Measurements from ENCODE around the gene LCAT.

The LCAT gene

DNA sequence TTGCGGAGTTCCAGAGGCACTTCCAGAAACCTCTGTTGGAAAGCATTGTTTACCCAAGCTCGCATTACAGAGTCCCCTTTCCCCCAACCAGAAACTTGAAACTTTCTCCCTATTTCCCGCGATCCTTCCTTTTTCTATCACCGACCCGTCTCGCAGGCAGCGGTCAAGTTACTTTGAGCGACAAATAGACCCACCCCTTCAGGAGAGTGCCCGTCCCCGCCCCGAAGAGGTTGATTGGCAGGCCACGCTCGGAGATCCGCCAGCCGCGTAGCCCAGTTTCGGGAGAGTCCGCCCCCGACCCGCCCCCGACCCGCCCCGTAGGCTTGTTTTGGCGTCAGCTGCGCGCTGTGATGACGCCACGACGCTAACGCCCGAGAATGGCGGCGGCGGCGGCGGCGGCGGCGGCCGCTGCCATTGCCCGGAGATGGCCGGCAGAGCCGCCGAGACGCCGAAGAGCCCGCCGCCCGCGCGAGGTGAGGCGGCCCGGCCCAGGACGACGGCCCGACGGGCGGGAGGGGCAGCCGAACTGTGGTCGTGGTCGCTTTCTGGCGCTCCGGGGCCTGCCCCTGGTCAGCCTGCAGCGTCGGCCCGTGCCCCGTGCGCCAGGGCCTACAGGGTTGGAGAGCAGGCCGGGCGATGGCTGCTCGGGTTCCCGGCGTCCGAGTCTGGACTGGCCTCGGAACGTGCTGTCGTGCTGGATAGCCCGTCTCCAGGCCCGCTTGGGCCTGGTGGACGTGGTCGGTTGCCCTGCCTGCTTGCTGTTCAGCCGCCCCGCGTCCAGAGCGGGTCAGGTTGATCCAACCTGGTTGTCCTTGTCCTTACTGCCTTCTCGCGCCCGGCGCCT is 50.8 kb downstream of the LCAT start, which contains the start of gene PSKH1:
Gene PSKH1 (plus strand): TSS at position 356 of the 844 bp plus-strand sequence. CDS start 15,496 bp downstream, outside the sequence.
- no peaks in the 10 kb centered on the region; the same call in 1 of the 2 replicates for H3K36me3 ChIP-seq
- H3K27me3 ChIP-seq (ENCODE audit: insufficient read depth, low read depth, severe bottlenecking): no peaks in the 10 kb centered on the region
- H3K27ac ChIP-seq: peak within 1 kb of the TSS; percentile 93
- H3K4me3 ChIP-seq (ENCODE audit: low read depth, low read length): peak within 1 kb of the TSS; percentile 88
- TF ChIP-seq, protein P1, sequence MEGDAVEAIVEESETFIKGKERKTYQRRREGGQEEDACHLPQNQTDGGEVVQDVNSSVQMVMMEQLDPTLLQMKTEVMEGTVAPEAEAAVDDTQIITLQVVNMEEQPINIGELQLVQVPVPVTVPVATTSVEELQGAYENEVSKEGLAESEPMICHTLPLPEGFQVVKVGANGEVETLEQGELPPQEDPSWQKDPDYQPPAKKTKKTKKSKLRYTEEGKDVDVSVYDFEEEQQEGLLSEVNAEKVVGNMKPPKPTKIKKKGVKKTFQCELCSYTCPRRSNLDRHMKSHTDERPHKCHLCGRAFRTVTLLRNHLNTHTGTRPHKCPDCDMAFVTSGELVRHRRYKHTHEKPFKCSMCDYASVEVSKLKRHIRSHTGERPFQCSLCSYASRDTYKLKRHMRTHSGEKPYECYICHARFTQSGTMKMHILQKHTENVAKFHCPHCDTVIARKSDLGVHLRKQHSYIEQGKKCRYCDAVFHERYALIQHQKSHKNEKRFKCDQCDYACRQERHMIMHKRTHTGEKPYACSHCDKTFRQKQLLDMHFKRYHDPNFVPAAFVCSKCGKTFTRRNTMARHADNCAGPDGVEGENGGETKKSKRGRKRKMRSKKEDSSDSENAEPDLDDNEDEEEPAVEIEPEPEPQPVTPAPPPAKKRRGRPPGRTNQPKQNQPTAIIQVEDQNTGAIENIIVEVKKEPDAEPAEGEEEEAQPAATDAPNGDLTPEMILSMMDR (IDR thresholded peaks at IDR 0.05; ENCODE audit: low read depth, low read length): no peak
- peak; percentile 97 for DNase-seq
- no peaks in the 10 kb centered on the region for H3K9me3 ChIP-seq (ENCODE audit: severe bottlenecking)

- Histone ChIP-seq H3K27ac (peak overlapping the region; percentile 52), H3K27me3 (ENCODE audit: insufficient read depth, low read depth, severe bottlenecking) (no peaks in the 10 kb centered on the region), H3K9me3 (ENCODE audit: severe bottlenecking) (no peaks in the 10 kb centered on the region), H3K4me3 (ENCODE audit: low read depth, low read length) (peak overlapping the region; percentile 38), H3K36me3 (no peaks in the 10 kb centered on the region; the same call in 1 of the 2 replicates)
- TF ChIP-seq, protein P1 (IDR thresholded peaks at IDR 0.05; ENCODE audit: low read depth, low read length): no peak
- DNase-seq: no peak
Measured at GRCh38 chr16:67892375-67892774, 51.5 kb downstream of the LCAT start.
